Measurements from ENCODE around the gene ACADM. TPM values are rescaled to one million over a fixed set of nuclear protein-coding genes. Genes with fewer than 3 reads are reported as not detected.

The ACADM gene
- polyA plus RNA-seq, 1 of the 3 experiments (the other 2 are of a cell fraction), result 18.6 TPM

DNA sequence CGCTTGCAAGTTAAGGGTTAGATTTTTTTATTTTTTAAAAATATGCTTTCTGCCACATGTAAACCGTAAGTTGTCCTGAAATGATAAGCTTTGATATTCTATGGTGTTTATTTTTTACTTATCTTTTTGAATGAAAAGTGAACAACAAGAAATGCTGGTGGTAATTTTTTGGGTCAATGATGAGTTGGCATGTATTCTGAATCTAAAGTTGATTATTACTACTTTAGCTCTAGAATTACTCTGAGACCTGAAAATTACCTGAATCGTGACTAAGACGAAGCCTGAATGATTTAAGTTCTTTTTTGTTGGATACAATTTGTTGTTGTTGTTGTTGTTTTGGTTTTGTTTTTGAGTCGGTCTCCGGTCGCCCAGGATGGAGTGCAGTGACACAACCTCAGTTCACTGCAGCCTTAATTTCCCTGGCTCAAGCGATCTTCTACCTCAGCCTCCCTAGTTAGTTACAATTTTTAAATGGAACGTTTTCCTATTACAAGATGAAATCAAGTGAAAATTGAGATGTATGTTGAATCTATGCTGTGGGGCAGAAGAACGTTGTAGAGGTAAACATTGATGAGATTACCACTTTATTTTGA is 62.5 kb downstream of the ACADM start (continued):
- no peak for TF ChIP-seq TCF12 (IDR thresholded peaks at IDR 0.05)
- TF ChIP-seq SIN3A (IDR thresholded peaks at IDR 0.05; ENCODE audit: borderline replicate concordance, low read depth, low read length), result no peak
- no peak for TF ChIP-seq GABPA (IDR thresholded peaks at IDR 0.05; ENCODE audit: low read depth)
- no peak for TF ChIP-seq TEAD4 (IDR thresholded peaks at IDR 0.05; ENCODE audit: borderline replicate concordance, insufficient read depth)
- TF ChIP-seq POLR2AphosphoS5 (IDR thresholded peaks at IDR 0.05; ENCODE audit: low read depth, low read length), result no peak
- TF ChIP-seq MXI1 (IDR thresholded peaks at IDR 0.05; ENCODE audit: low read depth, low read length), result no peak
- no peak for TF ChIP-seq TAF1 (IDR thresholded peaks at IDR 0.05; ENCODE audit: borderline replicate concordance, low read depth, low read length)

DNA sequence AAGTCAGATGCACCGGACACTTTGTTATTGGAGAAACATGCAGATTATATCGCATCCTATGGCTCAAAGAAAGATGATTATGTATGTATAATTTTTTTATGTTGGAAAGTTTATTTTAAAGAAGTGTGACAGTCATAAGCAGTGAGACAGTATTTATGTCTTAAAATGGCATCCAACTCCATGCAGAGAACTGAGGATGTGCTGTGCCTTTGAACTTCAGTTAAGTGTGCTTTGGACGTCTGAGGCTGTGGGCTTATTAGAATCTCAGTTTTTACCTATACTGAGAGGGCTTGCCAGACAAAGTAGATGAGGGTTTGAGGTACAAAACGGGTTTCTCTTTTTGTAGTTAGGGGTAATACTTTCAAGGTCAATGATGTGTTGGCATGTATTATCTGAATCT is 63.0 kb downstream of the ACADM start:
- peak overlapping the region; percentile 62 to 74 for H3K4me3 ChIP-seq (ENCODE audit: low read depth in 2 of 2, low read length in 1 of 2)
- POLR2A ChIA-PET, result no interaction called here
- H3K4me1 ChIP-seq (ENCODE audit: control insufficient read depth in 1 of 2, insufficient read depth in 2 of 2, low read depth in 1 of 2, low read length in 1 of 2), result peaks cover 8 to 22% of the 10 kb centered on the region in 2 experiments
- 1% methylated on average over 4 of the region's 4 CpGs for WGBS (ENCODE audit: low lambda C conversion rate)
- H3F3A ChIP-seq (replicated peaks; ENCODE audit: insufficient read depth), result peaks cover 37% of the 10 kb centered on the region
- H3K9me3 ChIP-seq, result no peaks in the 10 kb centered on the region
- peak overlapping the region; percentile 78 for H3K4me2 ChIP-seq
- H2AFZ ChIP-seq (ENCODE audit: low read depth), result no peak overlapping the region
- CTCF ChIA-PET, result no interaction called here
- DNase-seq, result no peak
- peaks cover 58% of the 10 kb centered on the region for H4K20me1 ChIP-seq (ENCODE audit: insufficient read depth)
- peaks cover 64% of the 10 kb centered on the region for H3K79me2 ChIP-seq (ENCODE audit: insufficient read depth)
- H3K9me2 ChIP-seq, result no peaks in the 10 kb centered on the region
- H3K27me3 ChIP-seq (ENCODE audit: insufficient read depth), result no peaks in the 10 kb centered on the region
- H3K27ac ChIP-seq (ENCODE audit: low read depth in 2 of 2, low read length in 1 of 2), result peak overlapping the region in 1 of 2 experiments; percentile 6; a peak in 2 of 4 replicates
- H3K9ac ChIP-seq, result peak overlapping the region; percentile 92
- H3K36me3 ChIP-seq (replicated peaks in 1 of 2; ENCODE audit: control insufficient read depth in 1 of 2, insufficient read depth in 2 of 2, low read length in 1 of 2), result peaks cover 48 to 55% of the 10 kb centered on the region in 2 experiments
- TF ChIP-seq SIN3A (IDR thresholded peaks at IDR 0.05; ENCODE audit: borderline replicate concordance, low read depth, low read length), result no peak
- TF ChIP-seq EZH2phosphoT487 (IDR thresholded peaks at IDR 0.05; ENCODE audit: borderline replicate concordance, low read depth), result no peak
- TF ChIP-seq ELF1 (IDR thresholded peaks at IDR 0.05), result no peak
- no peak for TF ChIP-seq EP300 (IDR thresholded peaks at IDR 0.05; ENCODE audit: borderline replicate concordance in 1 of 2, low read depth in 1 of 2, low read length in 1 of 2)
- no peak for TF ChIP-seq NFIC (IDR thresholded peaks at IDR 0.05; ENCODE audit: borderline replicate concordance)
- no peak for TF ChIP-seq JUND (IDR thresholded peaks at IDR 0.05)
- no peak for TF ChIP-seq GATA2 (CRISPR knock-in tag; IDR thresholded peaks at IDR 0.05)
- TF ChIP-seq MXI1 (IDR thresholded peaks at IDR 0.05; ENCODE audit: low read depth, low read length), result no peak
- TF ChIP-seq FOXM1 (IDR thresholded peaks at IDR 0.05; ENCODE audit: low read depth), result no peak
- TF ChIP-seq, protein P1, sequence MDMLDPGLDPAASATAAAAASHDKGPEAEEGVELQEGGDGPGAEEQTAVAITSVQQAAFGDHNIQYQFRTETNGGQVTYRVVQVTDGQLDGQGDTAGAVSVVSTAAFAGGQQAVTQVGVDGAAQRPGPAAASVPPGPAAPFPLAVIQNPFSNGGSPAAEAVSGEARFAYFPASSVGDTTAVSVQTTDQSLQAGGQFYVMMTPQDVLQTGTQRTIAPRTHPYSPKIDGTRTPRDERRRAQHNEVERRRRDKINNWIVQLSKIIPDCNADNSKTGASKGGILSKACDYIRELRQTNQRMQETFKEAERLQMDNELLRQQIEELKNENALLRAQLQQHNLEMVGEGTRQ (IDR thresholded peaks at IDR 0.05; ENCODE audit: borderline replicate concordance, low read depth, low read length), result no peak
- TF ChIP-seq, protein P2, sequence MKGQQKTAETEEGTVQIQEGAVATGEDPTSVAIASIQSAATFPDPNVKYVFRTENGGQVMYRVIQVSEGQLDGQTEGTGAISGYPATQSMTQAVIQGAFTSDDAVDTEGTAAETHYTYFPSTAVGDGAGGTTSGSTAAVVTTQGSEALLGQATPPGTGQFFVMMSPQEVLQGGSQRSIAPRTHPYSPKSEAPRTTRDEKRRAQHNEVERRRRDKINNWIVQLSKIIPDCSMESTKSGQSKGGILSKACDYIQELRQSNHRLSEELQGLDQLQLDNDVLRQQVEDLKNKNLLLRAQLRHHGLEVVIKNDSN (IDR thresholded peaks at IDR 0.05; ENCODE audit: borderline replicate concordance, low read depth), result no peak
- no peak for TF ChIP-seq TAF1 (IDR thresholded peaks at IDR 0.05; ENCODE audit: borderline replicate concordance, low read depth, low read length)
- TF ChIP-seq, protein P3, sequence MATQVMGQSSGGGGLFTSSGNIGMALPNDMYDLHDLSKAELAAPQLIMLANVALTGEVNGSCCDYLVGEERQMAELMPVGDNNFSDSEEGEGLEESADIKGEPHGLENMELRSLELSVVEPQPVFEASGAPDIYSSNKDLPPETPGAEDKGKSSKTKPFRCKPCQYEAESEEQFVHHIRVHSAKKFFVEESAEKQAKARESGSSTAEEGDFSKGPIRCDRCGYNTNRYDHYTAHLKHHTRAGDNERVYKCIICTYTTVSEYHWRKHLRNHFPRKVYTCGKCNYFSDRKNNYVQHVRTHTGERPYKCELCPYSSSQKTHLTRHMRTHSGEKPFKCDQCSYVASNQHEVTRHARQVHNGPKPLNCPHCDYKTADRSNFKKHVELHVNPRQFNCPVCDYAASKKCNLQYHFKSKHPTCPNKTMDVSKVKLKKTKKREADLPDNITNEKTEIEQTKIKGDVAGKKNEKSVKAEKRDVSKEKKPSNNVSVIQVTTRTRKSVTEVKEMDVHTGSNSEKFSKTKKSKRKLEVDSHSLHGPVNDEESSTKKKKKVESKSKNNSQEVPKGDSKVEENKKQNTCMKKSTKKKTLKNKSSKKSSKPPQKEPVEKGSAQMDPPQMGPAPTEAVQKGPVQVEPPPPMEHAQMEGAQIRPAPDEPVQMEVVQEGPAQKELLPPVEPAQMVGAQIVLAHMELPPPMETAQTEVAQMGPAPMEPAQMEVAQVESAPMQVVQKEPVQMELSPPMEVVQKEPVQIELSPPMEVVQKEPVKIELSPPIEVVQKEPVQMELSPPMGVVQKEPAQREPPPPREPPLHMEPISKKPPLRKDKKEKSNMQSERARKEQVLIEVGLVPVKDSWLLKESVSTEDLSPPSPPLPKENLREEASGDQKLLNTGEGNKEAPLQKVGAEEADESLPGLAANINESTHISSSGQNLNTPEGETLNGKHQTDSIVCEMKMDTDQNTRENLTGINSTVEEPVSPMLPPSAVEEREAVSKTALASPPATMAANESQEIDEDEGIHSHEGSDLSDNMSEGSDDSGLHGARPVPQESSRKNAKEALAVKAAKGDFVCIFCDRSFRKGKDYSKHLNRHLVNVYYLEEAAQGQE (IDR thresholded peaks at IDR 0.05; ENCODE audit: low read depth, low read length), result no peak
- no peak for TF ChIP-seq NRF1 (IDR thresholded peaks at IDR 0.05; ENCODE audit: low read depth, low read length)
- TF ChIP-seq, protein P4, sequence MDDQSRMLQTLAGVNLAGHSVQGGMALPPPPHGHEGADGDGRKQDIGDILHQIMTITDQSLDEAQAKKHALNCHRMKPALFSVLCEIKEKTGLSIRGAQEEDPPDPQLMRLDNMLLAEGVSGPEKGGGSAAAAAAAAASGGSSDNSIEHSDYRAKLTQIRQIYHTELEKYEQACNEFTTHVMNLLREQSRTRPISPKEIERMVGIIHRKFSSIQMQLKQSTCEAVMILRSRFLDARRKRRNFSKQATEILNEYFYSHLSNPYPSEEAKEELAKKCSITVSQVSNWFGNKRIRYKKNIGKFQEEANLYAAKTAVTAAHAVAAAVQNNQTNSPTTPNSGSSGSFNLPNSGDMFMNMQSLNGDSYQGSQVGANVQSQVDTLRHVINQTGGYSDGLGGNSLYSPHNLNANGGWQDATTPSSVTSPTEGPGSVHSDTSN (IDR thresholded peaks at IDR 0.05), result no peak
- TF ChIP-seq YY1 (IDR thresholded peaks at IDR 0.05; ENCODE audit: low read depth), result no peak
- TF ChIP-seq FOXJ3 (CRISPR knock-in tag; IDR thresholded peaks at IDR 0.05), result no peak
- TF ChIP-seq FOSL2 (IDR thresholded peaks at IDR 0.05; ENCODE audit: borderline replicate concordance, low read depth), result no peak
- TF ChIP-seq POLR2AphosphoS5 (IDR thresholded peaks at IDR 0.05; ENCODE audit: low read depth, low read length), result no peak
- TF ChIP-seq, protein P5, sequence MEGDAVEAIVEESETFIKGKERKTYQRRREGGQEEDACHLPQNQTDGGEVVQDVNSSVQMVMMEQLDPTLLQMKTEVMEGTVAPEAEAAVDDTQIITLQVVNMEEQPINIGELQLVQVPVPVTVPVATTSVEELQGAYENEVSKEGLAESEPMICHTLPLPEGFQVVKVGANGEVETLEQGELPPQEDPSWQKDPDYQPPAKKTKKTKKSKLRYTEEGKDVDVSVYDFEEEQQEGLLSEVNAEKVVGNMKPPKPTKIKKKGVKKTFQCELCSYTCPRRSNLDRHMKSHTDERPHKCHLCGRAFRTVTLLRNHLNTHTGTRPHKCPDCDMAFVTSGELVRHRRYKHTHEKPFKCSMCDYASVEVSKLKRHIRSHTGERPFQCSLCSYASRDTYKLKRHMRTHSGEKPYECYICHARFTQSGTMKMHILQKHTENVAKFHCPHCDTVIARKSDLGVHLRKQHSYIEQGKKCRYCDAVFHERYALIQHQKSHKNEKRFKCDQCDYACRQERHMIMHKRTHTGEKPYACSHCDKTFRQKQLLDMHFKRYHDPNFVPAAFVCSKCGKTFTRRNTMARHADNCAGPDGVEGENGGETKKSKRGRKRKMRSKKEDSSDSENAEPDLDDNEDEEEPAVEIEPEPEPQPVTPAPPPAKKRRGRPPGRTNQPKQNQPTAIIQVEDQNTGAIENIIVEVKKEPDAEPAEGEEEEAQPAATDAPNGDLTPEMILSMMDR (IDR thresholded peaks at IDR 0.05), result no peak
